Spinal cord (tissue), 10 donors: Measurements from ENCODE around the gene ANKRD9. TPM values are rescaled to one million over a fixed set of nuclear protein-coding genes. Genes with fewer than 3 reads are reported as not detected.
A peak's percentile ranks its signal among the peaks of the same experiment; 100 is the strongest.

Source experiments
- DNase-seq, 6 donors: peaks; one replicate each; pipeline versions ENCODE4 v3.0.0 to v3.0.0-alpha.2; 2013 to 2015; ENCODE audit warnings: low spot score in 6 of 6, low read depth in 4 of 6
- H3K27ac ChIP-seq: one replicate; pipeline ENCODE4 v1.5.1; 2013; ENCODE audit warnings: low read depth, low read length, control low read depth
- H3K27me3 ChIP-seq: one replicate; pipeline ENCODE4 v1.6.1; 2013; ENCODE audit warnings: low read length; ENCODE audit not compliant: control insufficient read depth, insufficient read depth
- H3K36me3 ChIP-seq: one replicate; pipeline ENCODE4 v1.6.1; 2013; ENCODE audit warnings: low read length; ENCODE audit not compliant: control insufficient read depth, insufficient read depth
- H3K4me1 ChIP-seq: one replicate; pipeline ENCODE4 v1.6.1; 2013; ENCODE audit warnings: low read length; ENCODE audit not compliant: control insufficient read depth, insufficient read depth
- H3K4me3 ChIP-seq: one replicate; pipeline ENCODE4 v1.5.1; 2013; ENCODE audit warnings: low read depth, low read length, control low read depth
- H3K9me3 ChIP-seq: one replicate; pipeline ENCODE4 v1.6.1; 2013; ENCODE audit warnings: low read length; ENCODE audit not compliant: control insufficient read depth, insufficient read depth
- WGBS: methylation state at CpG from one replicate; pipeline ENCODE4 v1.1.5; 2013; ENCODE audit warnings: missing lambda C conversion rate; ENCODE audit not compliant: insufficient coverage; 5-methylcytosine and 5-hydroxymethylcytosine counted together
- polyA plus RNA-seq, 2 donors: library from polyadenylated mRNA; unstranded; fragments of 120-200 nt; gene quantifications; one replicate each; pipeline ENCODE4 v1.2.1, GENCODE V29; 2013; ENCODE audit not compliant: insufficient read length in 2 of 2
- total RNA-seq, 2 donors: library from RNA; depleted of rRNA in 1 of 2; stranded (reverse); fragments of 120-200 nt in 1 of 2; fragments of >200 nt in 1 of 2; gene quantifications; one replicate each; pipeline versions ENCODE4 v1.2.3 to v1.2.4, GENCODE V29; 2013 to 2014
- donor health status: healthy.

ANKRD9 gene
- total and polyA plus RNA-seq, 4 donors: 14.9 to 48.7 (median 33.6) TPM

- no peak overlapping the region for H3K4me3 ChIP-seq
- no peak for DNase-seq
- no peak overlapping the region for H3K27ac ChIP-seq
- H3K9me3 ChIP-seq: no peaks in the 10 kb centered on the region
- no peaks in the 10 kb centered on the region for H3K27me3 ChIP-seq
- 85% methylated on average over 6 of the region's 7 CpGs for WGBS
- H3K36me3 ChIP-seq: peaks cover 59% of the 10 kb centered on the region
- H3K4me1 ChIP-seq: peaks cover 24% of the 10 kb centered on the region
These were observed 17.6 kb downstream of the ANKRD9 start for GRCh38 chr14:102491786-102492530.

GRCh38 chr14:102491366-102491765, 18.2 kb downstream of the ANKRD9 start:
- Histone ChIP-seq H3K9me3 (no peaks in the 10 kb centered on the region), H3K27me3 (no peaks in the 10 kb centered on the region), H3K4me3 (no peak overlapping the region), H3K36me3 (peaks cover 58% of the 10 kb centered on the region), H3K4me1 (peaks cover 29% of the 10 kb centered on the region), H3K27ac (no peak overlapping the region)
- DNase-seq: no peak
- WGBS: 94% methylated on average over 3 of the region's 3 CpGs

GRCh38 chr14:102490456-102490855, 19.1 kb downstream of the ANKRD9 start:
- Histone ChIP-seq H3K27me3 (no peaks in the 10 kb centered on the region), H3K4me1 (peaks cover 30% of the 10 kb centered on the region), H3K4me3 (no peak overlapping the region), H3K9me3 (no peaks in the 10 kb centered on the region), H3K27ac (no peak overlapping the region), H3K36me3 (peaks cover 56% of the 10 kb centered on the region)
- WGBS: 69% methylated on average over 18 of the region's 18 CpGs
- no peak for DNase-seq

- Histone ChIP-seq H3K4me1 (peaks cover 15% of the 10 kb centered on the region), H3K4me3 (no peak overlapping the region), H3K36me3 (peaks cover 42% of the 10 kb centered on the region), H3K27ac (peak overlapping the region; percentile 61), H3K9me3 (no peaks in the 10 kb centered on the region), H3K27me3 (no peaks in the 10 kb centered on the region)
- peak in 1 of 6 donors; percentile 61 for DNase-seq
- WGBS: 76% methylated on average over 3 of the region's 7 CpGs
These were observed 22.4 kb downstream of the ANKRD9 start for GRCh38 chr14:102487204-102487577.

- Histone ChIP-seq H3K27me3 (no peaks in the 10 kb centered on the region), H3K36me3 (peaks cover 42% of the 10 kb centered on the region), H3K4me3 (no peak overlapping the region), H3K27ac (peak overlapping the region; percentile 61), H3K9me3 (no peaks in the 10 kb centered on the region), H3K4me1 (peaks cover 13% of the 10 kb centered on the region)
- WGBS: 76% methylated on average over 14 of the region's 17 CpGs
- no peak for DNase-seq
These were observed 22.9 kb downstream of the ANKRD9 start for GRCh38 chr14:102486513-102487203.

GRCh38 chr14:102485693-102486512, 23.7 kb downstream of the ANKRD9 start:
- H3K36me3 ChIP-seq: peaks cover 38% of the 10 kb centered on the region
- H3K4me3 ChIP-seq: no peak overlapping the region
- WGBS: 93% methylated on average over 11 of the region's 11 CpGs
- peaks cover 13% of the 10 kb centered on the region for H3K4me1 ChIP-seq
- DNase-seq: no peak
- H3K9me3 ChIP-seq: no peaks in the 10 kb centered on the region
- peak overlapping the region; percentile 61 for H3K27ac ChIP-seq
- H3K27me3 ChIP-seq: no peaks in the 10 kb centered on the region

- Histone ChIP-seq H3K27ac (no peak overlapping the region), H3K9me3 (no peaks in the 10 kb centered on the region), H3K27me3 (no peaks in the 10 kb centered on the region), H3K4me3 (no peak overlapping the region), H3K36me3 (peaks cover 38% of the 10 kb centered on the region), H3K4me1 (peaks cover 15% of the 10 kb centered on the region)
- 83% methylated on average over 4 of the region's 5 CpGs for WGBS
- DNase-seq: no peak
These were observed 25.3 kb downstream of the ANKRD9 start for GRCh38 chr14:102484316-102484715.

- no peak overlapping the region for H3K27ac ChIP-seq
- DNase-seq: no peak
- H3K4me3 ChIP-seq: no peak overlapping the region
- H3K4me1 ChIP-seq: peaks cover 17% of the 10 kb centered on the region
- no peaks in the 10 kb centered on the region for H3K27me3 ChIP-seq
- peaks cover 35% of the 10 kb centered on the region for H3K36me3 ChIP-seq
- WGBS: 80% methylated on average over 6 of the region's 8 CpGs
- H3K9me3 ChIP-seq: no peaks in the 10 kb centered on the region
These were observed 27.8 kb downstream of the ANKRD9 start for GRCh38 chr14:102481791-102482238.

- 91% methylated on average over 4 of the region's 4 CpGs for WGBS
- Histone ChIP-seq H3K4me3 (no peak overlapping the region), H3K27ac (no peak overlapping the region), H3K36me3 (peaks cover 31% of the 10 kb centered on the region), H3K4me1 (peaks cover 12% of the 10 kb centered on the region), H3K27me3 (no peaks in the 10 kb centered on the region), H3K9me3 (no peaks in the 10 kb centered on the region)
- no peak for DNase-seq
These were observed 28.2 kb downstream of the ANKRD9 start for GRCh38 chr14:102481371-102481770.
